GM19324 (cell line): ENCODE results near the gene LENEP.

Experiments
- ATAC-seq: cut with Tn5 transposase; IDR thresholded peaks from one replicate; pipeline ENCODE4 v1.9.1; 2021; ENCODE audit warnings: mild to moderate bottlenecking, moderate library complexity; ENCODE audit not compliant: unreplicated experiment, low FRiP score

The LENEP gene

DNA sequence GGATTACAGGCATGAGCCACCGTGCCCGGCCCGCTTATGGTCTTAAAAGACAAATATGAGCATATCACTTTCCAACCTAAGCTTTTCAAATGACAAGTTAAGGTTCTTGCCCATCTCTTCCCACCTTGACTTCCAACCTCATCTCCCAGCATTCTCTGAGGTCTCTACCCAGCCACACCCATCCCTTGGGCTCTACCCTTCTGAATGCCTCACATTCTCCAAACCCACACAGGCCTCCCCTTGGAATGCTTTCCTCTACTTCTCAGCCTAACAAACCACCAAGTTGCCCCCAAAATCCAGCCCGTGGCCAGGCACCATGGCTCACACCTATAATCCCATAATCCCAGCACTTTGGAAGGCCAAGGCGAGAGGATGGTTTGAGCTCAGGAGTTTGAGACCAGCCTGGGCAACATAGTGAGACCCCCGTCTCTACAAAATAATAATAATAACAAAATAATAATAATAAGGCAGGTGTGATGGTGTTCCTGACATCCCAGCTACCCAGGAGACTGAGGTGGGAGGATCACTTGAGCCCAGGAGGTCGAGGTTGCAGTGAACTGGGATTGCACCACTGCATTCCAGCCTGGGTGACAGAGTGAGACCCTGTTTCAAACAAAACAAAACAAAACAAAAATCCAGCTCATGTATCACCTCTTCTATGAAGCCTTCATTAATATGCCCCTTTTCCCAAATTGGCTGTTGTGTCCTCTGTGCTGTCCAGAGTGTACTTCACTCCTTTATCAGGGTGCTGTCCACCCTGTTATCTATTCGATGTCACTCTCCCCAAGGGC lies 28.9 kb downstream of the LENEP start:
- ATAC-seq, result no peak

DNA sequence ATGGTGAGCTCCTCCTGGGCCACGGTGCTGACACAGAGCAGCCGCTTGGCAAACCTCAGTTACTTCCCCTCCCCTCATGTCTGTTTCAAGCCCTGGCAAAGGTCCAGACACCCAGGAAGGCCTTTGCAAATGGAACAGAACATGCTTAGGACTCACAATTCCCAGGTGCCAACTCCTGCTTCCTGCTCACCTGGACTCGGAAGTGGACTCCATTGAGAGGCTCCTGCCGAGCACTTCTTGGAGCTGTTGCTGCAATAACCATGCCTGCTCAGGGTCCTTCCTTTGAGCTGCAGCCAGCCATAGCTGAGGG lies 29.5 kb downstream of the LENEP start:
- no peak for ATAC-seq

DNA sequence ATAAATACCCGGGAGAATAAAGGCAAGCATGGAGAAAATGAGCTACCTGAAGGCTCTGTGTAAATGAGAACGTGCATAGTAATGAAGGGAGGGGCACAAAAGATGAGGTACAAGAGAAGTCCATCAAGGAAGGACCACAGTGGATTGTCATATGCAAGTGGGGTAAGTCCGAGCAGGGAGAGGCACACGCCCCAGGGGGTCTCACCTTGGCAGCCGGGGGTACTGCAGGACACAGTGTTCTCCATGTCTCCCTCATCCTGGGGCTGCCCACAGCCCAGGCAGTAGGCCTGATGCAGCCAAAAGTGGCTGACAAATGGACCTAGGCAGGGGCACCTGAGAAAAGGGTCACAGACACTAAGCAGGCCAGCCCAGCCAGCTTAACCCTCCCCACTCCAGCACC lies 30.2 kb downstream of the LENEP start:
- ATAC-seq, result no peak

DNA sequence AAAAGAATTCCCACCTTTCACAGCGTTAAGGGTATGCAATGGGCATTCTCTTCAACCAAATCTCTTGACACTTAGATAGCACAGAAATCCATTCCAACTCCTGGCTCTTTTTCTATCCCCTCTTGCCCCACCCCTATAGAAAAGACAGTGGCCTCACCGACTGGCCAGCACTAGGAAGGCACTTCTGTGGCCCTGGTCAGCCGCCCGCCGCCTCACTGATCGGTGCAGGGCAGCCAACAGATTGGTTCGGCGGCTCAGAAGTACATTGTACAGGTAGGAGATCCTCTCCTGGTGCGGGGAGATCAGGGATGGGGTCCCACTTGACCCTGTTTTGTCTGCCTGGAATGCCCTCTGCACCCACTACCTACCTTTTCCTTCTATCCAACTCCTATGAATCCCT lies 30.9 kb downstream of the LENEP start:
- no peak for ATAC-seq

DNA sequence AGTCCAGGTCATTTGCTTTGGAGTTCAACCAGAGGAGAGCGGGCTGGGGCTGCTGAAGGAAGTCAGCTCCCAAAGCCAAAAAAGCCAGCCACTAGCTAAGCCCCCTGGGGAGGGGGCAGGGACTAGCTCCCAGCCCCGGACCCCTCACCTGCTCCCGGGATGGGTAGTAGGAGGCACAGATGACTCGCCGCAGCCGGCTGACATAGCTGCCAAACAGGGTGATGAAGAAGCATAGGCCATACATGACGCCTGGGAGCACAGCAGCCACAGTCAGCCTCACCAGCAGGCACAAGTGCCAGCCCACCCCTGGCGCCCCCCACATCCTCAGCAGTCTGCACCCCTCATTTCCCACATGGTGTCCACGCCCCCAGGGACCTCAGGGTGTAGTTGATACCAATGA lies 32.8 kb downstream of the LENEP start:
- no peak for ATAC-seq

DNA sequence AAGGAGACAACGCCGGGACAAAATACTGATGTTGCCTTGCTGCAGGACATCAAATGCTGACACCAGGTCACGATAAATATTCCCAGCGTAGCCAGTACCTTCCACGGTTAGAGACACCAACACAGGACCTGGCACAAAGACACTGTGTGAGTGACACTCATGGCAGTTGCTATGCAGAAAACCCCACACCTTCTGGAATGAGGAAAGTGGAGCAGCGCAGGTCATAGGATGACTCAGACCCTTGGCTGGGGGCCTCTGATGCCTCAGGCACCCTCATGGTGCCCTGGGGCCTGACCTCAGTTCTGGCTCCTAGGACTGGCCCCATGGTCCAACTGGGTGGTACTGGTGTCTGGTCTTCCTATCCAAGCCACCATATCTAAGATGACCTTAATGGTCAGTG lies 33.2 kb downstream of the LENEP start:
- no peak for ATAC-seq

DNA sequence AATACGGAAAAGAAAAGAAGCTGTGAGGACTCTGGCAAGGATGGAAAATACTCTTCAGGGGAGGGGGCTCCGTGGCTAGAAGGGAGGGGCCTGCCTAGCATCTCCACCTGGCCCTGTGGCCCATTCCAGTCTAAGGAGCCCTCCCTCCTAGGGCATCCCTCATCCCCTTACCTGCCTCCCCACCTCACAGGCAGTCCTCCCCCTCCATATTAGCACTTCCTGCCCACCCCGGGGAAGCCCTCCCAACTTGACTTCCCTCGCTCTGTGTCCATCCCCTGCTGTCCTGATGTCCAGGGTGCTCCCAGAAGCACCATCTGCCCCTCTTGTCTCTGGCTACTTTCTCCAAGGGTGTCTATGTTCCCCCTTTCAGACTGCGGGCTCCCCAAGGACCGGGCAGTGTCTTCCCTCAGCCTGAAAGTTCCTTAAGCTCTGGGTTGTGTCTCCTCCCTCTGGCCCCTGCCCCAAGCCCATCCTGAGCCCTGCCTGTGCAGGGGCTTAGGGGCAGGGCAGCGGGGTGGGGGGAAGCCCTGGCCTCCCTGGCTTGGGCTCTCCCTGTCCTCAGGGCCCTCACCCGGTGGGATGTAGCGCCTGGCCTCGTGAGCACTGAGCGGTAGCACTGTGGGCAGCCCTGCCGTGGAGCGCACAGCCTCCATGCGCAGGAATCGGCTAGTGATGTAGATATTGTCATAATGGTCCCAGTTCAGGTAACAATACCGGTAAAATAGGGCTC lies 36.3 kb downstream of the LENEP start:
- ATAC-seq, result no peak

DNA sequence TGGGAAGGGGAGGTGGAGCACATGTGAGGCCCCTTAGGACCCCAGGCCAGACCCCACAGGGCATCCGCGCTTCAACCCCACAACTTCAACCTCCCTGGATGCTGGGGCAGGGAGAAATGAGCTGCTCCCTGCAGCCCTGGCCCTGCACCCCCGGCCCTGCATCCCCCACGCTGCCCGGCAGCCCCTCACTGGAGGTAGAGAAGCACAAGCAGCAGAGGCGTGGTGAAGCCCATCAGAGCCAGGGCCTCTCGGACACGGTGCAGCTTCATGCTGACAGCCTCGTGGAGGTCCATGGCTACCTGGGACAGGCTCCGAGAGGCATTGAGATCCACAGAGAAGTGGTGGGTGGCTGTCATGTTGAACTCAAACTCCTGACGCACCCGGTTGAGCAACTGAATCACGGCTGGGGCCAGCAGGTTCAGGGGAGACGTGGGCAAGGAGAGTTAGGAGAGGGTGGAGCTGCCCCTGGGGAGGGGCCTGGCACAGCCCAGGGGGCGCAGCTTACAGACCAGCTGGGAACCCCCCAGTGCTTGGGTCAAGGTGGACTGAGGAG lies 36.9 kb downstream of the LENEP start:
- ATAC-seq, result no peak

DNA sequence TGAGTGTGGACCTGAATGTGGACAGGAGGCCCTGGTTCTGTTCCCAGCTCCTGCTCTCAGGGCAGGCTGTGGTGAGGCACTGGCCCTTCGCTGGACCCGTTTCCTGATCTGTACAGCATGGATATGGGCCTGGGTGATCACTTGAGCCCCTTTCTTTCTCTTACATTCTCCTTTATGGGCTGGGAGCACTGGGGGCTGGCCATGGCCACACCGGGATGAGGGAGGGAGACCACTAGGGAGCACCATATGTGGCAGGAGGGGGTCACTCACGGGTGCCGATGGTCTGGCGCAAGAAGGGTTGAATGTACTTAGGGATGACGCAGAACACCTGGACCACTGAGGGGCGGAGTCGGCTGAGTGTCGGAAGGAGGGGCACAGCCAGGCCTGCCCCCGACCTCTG lies 37.5 kb downstream of the LENEP start:
- ATAC-seq, result no peak

DNA sequence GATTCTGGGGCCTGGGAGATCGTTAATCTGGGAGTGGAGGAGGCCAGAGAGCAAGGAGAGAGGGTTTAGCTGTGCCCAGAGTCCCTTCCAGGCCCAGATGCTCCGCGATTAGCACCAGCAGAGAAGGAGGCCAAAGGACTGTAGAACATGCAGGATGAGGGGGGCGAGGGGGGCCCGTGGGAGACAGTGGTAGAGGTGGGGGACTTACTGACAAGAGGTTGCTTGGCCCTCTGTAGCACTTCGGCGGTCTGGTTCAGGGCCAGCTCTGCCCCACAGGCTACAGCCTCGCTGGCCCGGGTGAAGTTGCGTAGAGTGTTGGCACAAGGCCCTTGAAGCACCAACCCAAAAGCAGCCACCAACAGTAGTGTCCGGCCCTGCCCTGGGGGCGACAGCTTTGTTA lies 39.5 kb downstream of the LENEP start:
- ATAC-seq, result no peak

DNA sequence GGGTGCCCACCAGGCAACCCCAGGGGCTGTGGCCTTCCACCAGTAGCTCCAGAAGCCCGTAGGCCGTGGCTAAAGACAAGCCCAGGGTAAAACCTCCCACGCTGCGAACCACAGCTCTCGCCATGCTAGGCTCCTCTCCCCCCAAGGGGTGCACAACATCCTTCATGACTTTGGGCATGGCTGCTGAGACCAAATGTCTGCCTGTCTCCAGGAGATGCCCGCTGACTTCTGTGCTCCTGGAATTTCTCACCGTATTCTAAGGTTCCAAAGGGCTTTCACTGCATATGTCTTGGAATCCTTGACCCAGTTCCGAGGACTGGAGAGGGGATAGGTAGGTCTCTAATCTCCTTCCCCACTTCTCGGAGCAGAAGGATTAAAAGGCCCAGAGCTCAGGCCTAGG lies 40.1 kb downstream of the LENEP start, which contains the start of the genes DCST1 and DCST2:
TSS of gene DCST1 (plus strand) at position 301 of the 400 bp plus-strand sequence. CDS start 213 bp downstream, outside the sequence.
TSS of gene DCST2 (minus strand) at position 258 of the 400 bp plus-strand sequence. CDS start at position 178, 80 bp downstream.
- no peak for ATAC-seq

DNA sequence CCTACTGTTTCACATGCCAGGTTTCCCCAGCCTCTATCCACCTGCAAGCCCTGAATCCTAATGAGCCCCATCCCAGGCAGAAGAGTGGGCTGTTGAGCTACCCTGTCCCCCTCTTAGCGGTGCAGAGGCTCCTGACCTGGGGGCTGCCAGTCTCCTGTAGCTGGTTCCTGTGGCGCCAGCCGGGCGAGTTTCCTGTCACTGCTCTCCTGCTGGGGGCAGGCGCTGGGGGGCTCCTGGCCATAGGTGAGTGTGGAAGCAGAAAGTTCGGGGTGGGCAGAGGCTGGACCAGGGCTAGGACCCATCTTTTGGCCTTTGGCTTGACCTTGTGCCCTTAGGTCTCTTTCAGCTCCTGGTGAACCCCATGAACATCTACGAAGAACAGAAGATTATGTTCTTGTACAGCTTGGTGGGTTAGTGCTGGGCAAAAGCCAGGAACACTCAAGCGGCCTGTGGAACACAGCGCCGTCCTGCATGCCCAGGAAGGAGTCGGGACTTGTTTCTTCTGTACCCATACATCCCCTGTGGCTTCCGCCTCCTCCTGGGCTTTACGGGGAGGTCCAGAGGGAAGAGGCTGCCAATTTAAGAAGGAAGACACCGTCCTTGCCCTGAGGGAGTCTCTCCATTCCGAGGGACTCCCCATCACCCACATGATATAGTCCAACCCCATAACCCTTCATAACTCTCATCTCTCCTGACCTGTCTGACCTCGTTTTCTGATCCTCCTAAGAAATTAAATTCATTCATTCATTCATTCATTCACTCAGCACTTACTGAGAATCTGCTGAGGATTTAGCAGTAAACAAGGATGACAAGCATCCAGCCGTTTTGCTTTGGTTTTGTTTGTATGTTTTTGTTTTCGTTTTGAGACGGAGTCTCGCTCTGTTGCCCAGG lies 41.2 kb downstream of the LENEP start:
- no peak for ATAC-seq

DNA sequence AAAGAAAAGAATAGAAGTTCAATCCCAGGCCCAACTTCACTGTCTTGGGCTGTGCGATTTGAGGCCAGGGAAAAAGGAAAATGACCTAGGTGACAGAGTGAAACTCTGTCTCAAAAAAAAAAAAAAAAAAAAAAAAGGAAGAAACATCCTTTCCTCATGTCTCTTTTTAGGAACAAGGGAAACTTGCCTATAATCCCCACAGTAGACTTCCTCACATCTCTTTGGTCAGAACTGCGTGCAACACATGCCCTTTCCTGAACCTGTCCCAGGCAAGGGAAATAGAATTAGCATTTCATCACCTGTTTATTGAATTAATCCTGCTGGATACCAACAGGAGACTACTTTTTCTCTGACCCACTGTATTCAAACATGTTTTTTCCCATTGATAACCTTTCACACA lies 42.5 kb downstream of the LENEP start:
- no peak for ATAC-seq

DNA sequence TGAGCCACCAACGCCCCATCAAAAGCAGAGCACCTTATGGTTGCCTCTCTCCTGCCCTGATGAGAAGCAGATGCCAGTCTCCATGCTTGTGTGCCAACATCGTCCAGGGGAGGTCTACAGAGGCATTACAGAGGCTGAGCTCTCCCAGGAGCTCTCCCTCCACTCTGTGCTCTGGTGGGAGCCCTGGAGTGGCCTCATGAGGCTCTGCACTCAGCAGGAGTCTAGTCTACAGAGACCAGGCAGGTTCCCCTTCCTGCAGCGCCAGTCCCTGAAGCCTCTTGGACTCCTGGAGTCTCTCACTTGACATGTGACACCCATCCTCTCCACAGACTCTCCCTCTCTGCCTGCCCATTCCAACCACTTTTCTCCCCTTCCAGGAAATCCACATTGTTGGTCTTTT lies 43.7 kb downstream of the LENEP start:
- no peak for ATAC-seq

DNA sequence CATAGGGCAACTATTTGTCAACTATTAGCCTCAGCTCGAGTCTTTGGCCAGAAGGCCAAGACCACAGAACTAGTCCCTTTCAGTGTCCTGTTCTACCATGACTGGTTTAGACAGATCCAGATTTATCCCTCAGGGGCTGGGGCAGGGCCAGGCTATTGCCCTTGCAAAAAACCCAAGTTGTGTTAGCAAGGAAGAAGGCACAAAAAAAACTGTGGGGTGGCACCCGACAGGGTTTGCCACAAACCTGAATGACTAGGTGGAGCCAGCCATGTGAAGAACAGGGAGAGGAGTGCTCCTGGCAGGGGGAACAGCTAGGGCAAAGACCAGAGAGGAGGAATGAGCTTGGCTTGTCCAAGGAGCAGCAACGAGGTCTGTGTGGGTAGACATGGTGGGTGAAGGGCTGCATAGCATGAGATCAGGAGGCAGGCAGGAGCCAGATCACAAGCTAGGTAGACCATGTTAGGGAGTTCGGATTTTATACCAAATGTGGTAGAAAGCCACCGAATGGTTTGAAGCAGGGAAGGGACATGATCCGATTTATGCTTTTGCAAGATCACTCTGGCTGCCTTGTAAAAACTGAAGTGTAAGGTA lies 44.6 kb downstream of the LENEP start:
- ATAC-seq, result no peak

DNA sequence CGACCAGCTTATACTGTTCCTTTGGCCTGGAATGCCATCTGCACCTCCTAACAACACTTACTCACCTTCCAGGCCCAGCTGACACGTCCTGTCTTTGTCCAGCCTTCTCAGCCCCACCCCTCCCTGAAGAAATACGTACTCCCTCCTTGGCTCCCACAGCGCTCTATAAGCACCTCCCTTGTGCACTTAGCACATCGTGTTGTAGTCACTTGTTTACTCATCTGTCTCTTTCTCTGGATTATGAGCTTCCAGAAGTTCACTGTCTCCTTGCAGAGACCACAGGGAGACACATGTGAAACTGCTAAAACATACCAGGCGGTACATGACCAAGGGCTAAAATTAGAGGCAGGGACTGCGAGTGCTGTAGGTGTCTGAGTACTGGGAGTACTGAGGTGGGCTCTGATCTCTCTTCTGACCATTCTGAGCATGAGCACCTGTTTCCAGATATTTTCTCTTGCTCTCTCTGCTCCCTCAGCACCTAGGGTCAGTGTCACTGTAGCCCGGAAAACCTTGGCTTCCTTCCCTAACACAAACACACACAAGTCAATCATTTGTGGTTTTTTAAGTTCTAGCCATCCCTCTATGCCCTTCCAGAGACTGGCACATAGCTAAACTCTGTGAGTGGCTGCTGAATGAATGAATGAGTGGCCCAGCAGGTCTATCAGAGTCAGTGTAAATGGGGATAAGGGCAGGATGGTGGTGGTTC lies 45.4 kb downstream of the LENEP start:
- ATAC-seq, result no peak

DNA sequence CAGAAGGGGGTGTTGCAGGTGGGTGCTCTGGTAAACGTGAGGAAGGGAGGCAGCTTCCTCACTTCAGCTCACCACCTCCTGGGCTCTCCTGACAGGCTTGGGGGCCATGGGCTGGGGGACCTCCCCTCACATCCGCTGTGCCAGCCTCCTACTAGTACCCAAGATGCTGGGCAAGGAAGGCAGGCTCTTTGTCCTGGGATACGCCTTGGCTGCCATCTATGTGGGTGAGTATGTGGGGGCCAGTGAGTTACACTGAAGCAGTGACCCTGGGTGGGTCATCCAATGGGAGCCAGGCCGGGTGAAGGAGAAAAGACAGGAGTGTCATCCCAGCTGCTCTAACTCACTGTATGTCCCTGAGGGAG lies 45.9 kb downstream of the LENEP start:
- no peak for ATAC-seq

DNA sequence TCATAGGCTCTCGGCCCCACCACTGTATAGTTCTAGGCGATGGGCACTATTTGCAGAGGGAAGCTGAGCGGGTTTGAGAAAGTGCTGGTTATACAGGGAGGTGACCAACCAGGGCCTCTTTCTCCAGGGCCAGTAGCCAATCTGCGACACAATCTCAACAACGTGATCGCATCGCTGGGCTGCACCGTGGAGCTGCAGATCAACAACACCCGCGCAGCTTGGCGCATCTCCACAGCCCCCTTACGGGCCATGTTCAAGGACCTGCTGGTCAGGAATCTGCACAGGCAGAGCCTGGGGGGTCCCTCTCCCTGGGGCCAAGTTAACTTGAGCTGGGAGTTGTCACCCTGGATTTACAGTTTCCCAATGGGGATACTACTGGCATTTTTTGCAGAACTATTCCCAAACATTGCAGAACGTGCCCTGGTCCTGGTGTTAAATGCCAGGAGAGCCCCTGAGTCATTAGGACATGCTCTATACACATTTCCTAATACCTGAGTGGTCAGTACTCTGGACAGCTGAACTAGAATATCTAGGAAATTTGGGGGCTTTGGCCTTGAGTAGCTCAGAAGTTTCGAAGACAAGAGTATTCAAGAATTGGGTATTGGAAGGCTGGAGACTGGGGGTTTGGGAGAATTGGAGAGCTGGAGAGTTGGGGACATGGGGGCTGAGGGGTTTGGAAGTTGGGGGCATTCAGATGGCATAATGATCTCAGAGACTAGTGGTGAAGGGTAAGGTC lies 47.1 kb downstream of the LENEP start:
- no peak for ATAC-seq

DNA sequence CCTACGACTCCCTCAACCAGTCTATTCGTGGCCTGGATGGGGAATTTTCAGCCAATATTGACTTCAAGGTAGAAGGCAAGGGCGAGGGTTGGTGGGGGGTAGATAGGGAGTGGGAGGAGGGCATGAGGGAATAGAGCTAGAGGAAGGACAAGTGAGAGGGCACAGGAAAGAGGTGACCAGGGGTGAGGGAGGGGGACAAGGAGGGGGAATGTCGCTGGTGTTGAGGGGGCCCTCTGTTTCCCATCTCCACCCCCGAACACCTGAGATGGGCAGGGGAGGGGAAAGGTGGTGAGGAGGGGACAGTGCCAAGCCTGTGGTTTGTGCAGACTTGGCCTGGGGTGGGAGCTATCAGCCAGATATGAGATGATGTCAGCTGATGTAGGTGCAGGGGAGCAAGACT lies 49.4 kb downstream of the LENEP start:
- no peak for ATAC-seq
